ENCODE measurements around the gene CC2D2B.

DNA sequence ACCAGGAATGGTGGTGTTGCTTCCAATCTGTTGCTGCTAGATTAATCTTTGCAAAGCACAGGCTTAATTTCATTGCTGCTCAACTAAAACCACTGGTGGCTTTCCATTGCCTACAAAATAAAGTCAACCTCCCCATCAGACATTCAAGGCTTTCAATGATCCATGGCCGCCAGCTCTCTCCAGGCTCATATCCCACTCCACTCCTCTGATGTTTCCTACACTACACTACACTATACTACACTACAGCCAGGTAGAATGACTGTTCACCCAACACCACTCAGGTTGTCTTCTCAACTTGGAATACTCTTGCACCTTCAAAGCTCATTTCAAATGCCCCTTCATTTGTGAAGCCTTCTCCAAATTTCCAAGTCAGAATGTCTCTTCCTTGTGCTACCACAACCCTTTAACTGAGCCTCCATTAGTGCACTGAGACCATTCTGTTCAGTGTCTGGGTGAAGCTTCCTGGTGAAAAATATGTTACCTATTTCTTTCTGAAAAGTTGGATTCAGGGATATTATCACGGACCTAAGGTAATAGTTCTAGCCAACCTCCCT is 35.5 kb upstream of the CC2D2B start:
- no peak for TF ChIP-seq CTCF (IDR thresholded peaks at IDR 0.05; ENCODE audit: low read depth, low read length)
- no peak for TF ChIP-seq EZH2phosphoT487 (IDR thresholded peaks at IDR 0.05; ENCODE audit: low read depth)

Data from OCI-LY3 (cell line).